Measurements from ENCODE around the gene HDAC2. TPM values are rescaled to one million over a fixed set of nuclear protein-coding genes. Genes with fewer than 3 reads are reported as not detected.

Gene HDAC2
- total RNA-seq, 1 experiment from 2014 or later: 66.1 TPM

DNA sequence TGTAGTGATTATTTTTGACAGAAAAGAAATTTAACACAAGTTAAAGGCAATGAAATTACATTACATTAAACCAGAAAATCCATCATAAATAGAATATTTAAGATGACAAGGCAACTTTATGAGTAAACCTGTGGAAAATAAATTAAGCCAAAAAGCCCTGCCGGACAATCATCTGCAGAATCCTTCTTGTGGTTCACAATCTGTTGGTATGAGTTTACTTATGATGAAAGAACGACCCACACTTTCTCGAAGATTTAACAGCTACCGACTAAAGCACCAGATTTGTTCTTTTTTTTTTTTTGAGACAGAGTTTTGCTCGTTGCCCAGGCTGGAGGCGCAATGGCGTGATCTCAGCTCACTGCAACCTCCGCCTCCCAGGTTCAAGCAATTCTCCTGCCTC is 21.4 kb downstream of the HDAC2 start:
- Histone ChIP-seq H4K20me1 (ENCODE audit: low read length) (peaks cover 4% of the 10 kb centered on the region; the same call in 1 of the 2 replicates), H3F3A (ENCODE audit: low read length, unreplicated experiment) (no peaks in the 10 kb centered on the region), H3K9ac (ENCODE audit: low read length) (no peak overlapping the region), H3K9me3 (ENCODE audit: low read length) (no peaks in the 10 kb centered on the region), H3K4me2 (ENCODE audit: low read length) (no peak overlapping the region), H3K4me3 (ENCODE audit: low read length) (no peak overlapping the region), H3K36me3 (ENCODE audit: low read depth, low read length) (peaks cover 35% of the 10 kb centered on the region), H3K27ac (ENCODE audit: low read length) (no peak overlapping the region), H3K27me3 (ENCODE audit: low read length) (no peaks in the 10 kb centered on the region), H2AFZ (ENCODE audit: low read length) (no peak overlapping the region), H3K9me2 (replicated peaks; ENCODE audit: low read length) (no peaks in the 10 kb centered on the region), H3K4me1 (ENCODE audit: insufficient read depth, low read length) (peaks cover 15% of the 10 kb centered on the region), H3K79me2 (ENCODE audit: low read length) (no peaks in the 10 kb centered on the region)
- ChIA-PET CTCF (no interaction called here), POLR2A (ENCODE audit: unreplicated experiment) (no interaction called here)
- DNase-seq: no peak
- intact Hi-C loops (cut with micrococcal nuclease): no loop called here
- no TSS peak for BruUV-seq (replicated peaks)
- ATAC-seq: no peak
- TF ChIP-seq, protein P1, sequence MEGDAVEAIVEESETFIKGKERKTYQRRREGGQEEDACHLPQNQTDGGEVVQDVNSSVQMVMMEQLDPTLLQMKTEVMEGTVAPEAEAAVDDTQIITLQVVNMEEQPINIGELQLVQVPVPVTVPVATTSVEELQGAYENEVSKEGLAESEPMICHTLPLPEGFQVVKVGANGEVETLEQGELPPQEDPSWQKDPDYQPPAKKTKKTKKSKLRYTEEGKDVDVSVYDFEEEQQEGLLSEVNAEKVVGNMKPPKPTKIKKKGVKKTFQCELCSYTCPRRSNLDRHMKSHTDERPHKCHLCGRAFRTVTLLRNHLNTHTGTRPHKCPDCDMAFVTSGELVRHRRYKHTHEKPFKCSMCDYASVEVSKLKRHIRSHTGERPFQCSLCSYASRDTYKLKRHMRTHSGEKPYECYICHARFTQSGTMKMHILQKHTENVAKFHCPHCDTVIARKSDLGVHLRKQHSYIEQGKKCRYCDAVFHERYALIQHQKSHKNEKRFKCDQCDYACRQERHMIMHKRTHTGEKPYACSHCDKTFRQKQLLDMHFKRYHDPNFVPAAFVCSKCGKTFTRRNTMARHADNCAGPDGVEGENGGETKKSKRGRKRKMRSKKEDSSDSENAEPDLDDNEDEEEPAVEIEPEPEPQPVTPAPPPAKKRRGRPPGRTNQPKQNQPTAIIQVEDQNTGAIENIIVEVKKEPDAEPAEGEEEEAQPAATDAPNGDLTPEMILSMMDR (conservative IDR thresholded peaks at IDR 0.05; ENCODE audit: low read depth, low read length): no peak
- TF ChIP-seq EZH2phosphoT487 (IDR thresholded peaks at IDR 0.05; ENCODE audit: borderline replicate concordance, low read length) (no peak), EZH2 (IDR thresholded peaks at IDR 0.05; ENCODE audit: low read length, unreplicated experiment) (no peak)

DNA sequence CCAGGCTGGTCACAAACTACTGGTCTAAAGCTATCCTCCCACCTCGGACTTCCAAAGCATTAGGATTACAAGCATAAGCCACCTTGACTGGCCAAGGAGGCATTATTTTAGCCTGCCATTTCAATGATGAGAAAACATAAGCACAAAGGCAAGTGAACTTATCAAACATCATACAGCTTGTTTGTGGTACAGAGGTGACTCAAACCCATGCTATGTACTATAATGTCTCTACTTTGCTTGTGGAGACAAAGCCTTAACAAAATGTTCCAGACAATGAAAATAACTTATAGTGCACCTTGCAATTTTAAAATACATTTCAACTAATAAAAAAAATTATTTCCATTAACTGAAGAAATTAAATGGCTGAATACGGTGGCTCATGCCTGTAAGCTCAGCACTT is 26.2 kb downstream of the HDAC2 start:
- CTCF ChIA-PET: no interaction called here
- no peak overlapping the region for H3K4me2 ChIP-seq (ENCODE audit: low read length)
- H3K9me2 ChIP-seq (replicated peaks; ENCODE audit: low read length): no peaks in the 10 kb centered on the region
- intact Hi-C loops (cut with micrococcal nuclease): no loop called here
- peaks cover 53% of the 10 kb centered on the region for H3K36me3 ChIP-seq (ENCODE audit: low read depth, low read length)
- H3K9me3 ChIP-seq (ENCODE audit: low read length): no peaks in the 10 kb centered on the region
- ATAC-seq (no peak), DNase-seq (no peak)
- TF ChIP-seq, protein P1 (conservative IDR thresholded peaks at IDR 0.05; ENCODE audit: low read depth, low read length): no peak
- no peak for TF ChIP-seq EZH2phosphoT487 (IDR thresholded peaks at IDR 0.05; ENCODE audit: borderline replicate concordance, low read length)
- TF ChIP-seq EZH2 (IDR thresholded peaks at IDR 0.05; ENCODE audit: low read length, unreplicated experiment): no peak
- POLR2A ChIA-PET (ENCODE audit: unreplicated experiment): no interaction called here
- H3K27ac ChIP-seq (ENCODE audit: low read length): no peak overlapping the region
- H3K79me2 ChIP-seq (ENCODE audit: low read length): no peaks in the 10 kb centered on the region
- H3K4me1 ChIP-seq (ENCODE audit: insufficient read depth, low read length): no peaks in the 10 kb centered on the region
- no peaks in the 10 kb centered on the region for H3K27me3 ChIP-seq (ENCODE audit: low read length)
- no TSS peak for BruUV-seq (replicated peaks)
- no peak overlapping the region for H2AFZ ChIP-seq (ENCODE audit: low read length)
- no peaks in the 10 kb centered on the region for H4K20me1 ChIP-seq (ENCODE audit: low read length)
- no peak overlapping the region for H3K4me3 ChIP-seq (ENCODE audit: low read length)
- H3K9ac ChIP-seq (ENCODE audit: low read length): no peak overlapping the region
- no peaks in the 10 kb centered on the region for H3F3A ChIP-seq (ENCODE audit: low read length, unreplicated experiment)

DNA sequence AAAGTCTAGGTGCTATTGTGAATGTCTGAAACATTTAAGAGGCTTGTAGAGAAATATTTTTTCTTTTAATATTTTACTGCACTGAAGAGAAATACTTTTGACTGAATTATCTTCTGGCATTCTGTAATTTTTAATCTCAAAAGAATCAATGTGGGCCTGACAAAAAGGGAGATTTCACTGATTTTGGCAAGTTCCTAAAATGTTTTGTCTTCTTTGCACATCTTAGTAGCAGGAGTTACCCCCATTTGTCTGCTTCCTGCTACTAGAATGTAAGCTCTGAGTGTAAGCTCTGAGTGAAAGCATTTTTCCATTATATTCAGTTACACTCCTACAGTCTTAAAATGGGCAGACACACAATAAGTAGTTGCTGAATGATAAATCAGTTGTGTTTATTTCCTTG is 31.1 kb downstream of the HDAC2 start:
- Histone ChIP-seq H3K36me3 (ENCODE audit: low read depth, low read length) (peaks cover 44% of the 10 kb centered on the region), H3K9me3 (ENCODE audit: low read length) (no peaks in the 10 kb centered on the region), H2AFZ (ENCODE audit: low read length) (no peak overlapping the region), H3K4me2 (ENCODE audit: low read length) (no peak overlapping the region), H3K4me3 (ENCODE audit: low read length) (no peak overlapping the region), H3K27me3 (ENCODE audit: low read length) (no peaks in the 10 kb centered on the region), H4K20me1 (ENCODE audit: low read length) (no peaks in the 10 kb centered on the region), H3K9me2 (replicated peaks; ENCODE audit: low read length) (no peaks in the 10 kb centered on the region), H3K79me2 (ENCODE audit: low read length) (no peaks in the 10 kb centered on the region), H3K4me1 (ENCODE audit: insufficient read depth, low read length) (no peaks in the 10 kb centered on the region), H3K9ac (ENCODE audit: low read length) (no peak overlapping the region), H3F3A (ENCODE audit: low read length, unreplicated experiment) (no peaks in the 10 kb centered on the region), H3K27ac (ENCODE audit: low read length) (no peak overlapping the region)
- ChIA-PET CTCF (interaction anchor here (1.0 kb wide), 1 partner anchor 31 kb away, joined by 3 read pairs; no protein-coding TSS in a partner anchor), POLR2A (ENCODE audit: unreplicated experiment) (no interaction called here)
- ATAC-seq (no peak), DNase-seq (no peak)
- intact Hi-C loops (cut with micrococcal nuclease): no loop called here
- TF ChIP-seq, protein P1 (conservative IDR thresholded peaks at IDR 0.05; ENCODE audit: low read depth, low read length): no peak
- TF ChIP-seq EZH2phosphoT487 (IDR thresholded peaks at IDR 0.05; ENCODE audit: borderline replicate concordance, low read length) (no peak), EZH2 (IDR thresholded peaks at IDR 0.05; ENCODE audit: low read length, unreplicated experiment) (no peak)
- BruUV-seq (replicated peaks): no TSS peak

Measured in PC-3 (cell line).